ENCODE measurements around the gene JMJD1C. TPM values are rescaled to one million over a fixed set of nuclear protein-coding genes. Genes with fewer than 3 reads are reported as not detected.

The JMJD1C gene
- total RNA-seq, 2 experiments from 2014 or later = 99.2 to 118 TPM

DNA sequence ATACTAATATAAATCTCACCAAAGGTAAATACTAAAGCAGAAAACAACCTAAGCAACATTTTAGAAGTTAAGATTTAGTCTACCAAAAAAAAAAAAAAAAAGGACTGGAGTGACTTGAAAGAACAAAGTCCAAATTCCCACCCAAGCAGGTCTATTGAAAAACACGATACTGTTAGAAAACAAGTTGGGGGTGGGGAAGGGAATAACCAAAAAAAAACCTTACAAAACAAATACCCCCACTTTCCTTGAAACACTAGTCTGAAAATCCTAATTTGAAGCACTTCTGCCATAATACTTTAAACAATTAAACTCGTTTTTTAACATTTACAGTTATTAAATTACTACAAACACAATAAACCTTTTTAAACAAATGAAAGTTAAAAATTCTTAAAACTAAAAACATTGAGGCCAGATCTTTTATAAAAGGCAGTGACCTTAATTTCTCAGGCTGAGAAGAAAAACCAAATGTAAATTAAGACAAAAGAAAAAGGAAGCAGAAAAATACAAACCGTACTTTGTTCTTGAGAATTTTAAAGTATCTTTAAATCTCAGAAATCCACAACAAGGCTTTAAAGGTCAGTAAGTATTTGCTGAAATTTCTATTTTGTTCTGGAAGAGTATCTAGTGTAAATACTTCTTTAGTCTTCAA is 197.5 kb downstream of the JMJD1C start:
- Histone ChIP-seq H3K9me2 (ENCODE audit: insufficient read depth, low read length) (no peaks in the 10 kb centered on the region), H2AFZ (ENCODE audit: low read length) (no peak overlapping the region), H3K4me1 (ENCODE audit: insufficient read depth, low read length, poor library complexity, severe bottlenecking) (peaks cover 35% of the 10 kb centered on the region), H3K36me3 (ENCODE audit: insufficient read depth, low read length) (peaks cover 27% of the 10 kb centered on the region), H3K4me2 (ENCODE audit: low read length) (peak overlapping the region; percentile 84), H3K27ac (ENCODE audit: low read depth, low read length, poor library complexity, severe bottlenecking) (peak overlapping the region; percentile 94), H4K20me1 (ENCODE audit: insufficient read depth, low read length) (peaks cover 9% of the 10 kb centered on the region; the same call in 1 of the 2 replicates), H3K9me3 (ENCODE audit: low read length) (no peaks in the 10 kb centered on the region), H3K4me3 (ENCODE audit: low read depth, low read length, poor library complexity, severe bottlenecking) (peak overlapping the region; percentile 82), H3K79me2 (ENCODE audit: insufficient read depth, low read depth, low read length) (peaks cover 84% of the 10 kb centered on the region)
- intact Hi-C loops (cut with micrococcal nuclease; ENCODE audit: unreplicated experiment) = loop anchor here (1.0 to 10.0 kb wide), 10 partner anchors 51 to 1306 kb away; partner anchors contain the start of genes ADO and JMJD1C
- TSS peak; percentile 69 for BruUV-seq (replicated peaks)
- POLR2A ChIA-PET = interaction anchor here (0.7 to 5.9 kb wide), 14 partner anchors 11 to 1306 kb away, joined by 3 to 89 read pairs (median 4); no protein-coding TSS in a partner anchor
- CTCF ChIA-PET (ENCODE audit: unreplicated experiment) = interaction anchor here (1.0 to 1.6 kb wide), 2 partner anchors 27 to 51 kb away, joined by 3 to 4 read pairs; no protein-coding TSS in a partner anchor
- TF ChIP-seq, protein P1, sequence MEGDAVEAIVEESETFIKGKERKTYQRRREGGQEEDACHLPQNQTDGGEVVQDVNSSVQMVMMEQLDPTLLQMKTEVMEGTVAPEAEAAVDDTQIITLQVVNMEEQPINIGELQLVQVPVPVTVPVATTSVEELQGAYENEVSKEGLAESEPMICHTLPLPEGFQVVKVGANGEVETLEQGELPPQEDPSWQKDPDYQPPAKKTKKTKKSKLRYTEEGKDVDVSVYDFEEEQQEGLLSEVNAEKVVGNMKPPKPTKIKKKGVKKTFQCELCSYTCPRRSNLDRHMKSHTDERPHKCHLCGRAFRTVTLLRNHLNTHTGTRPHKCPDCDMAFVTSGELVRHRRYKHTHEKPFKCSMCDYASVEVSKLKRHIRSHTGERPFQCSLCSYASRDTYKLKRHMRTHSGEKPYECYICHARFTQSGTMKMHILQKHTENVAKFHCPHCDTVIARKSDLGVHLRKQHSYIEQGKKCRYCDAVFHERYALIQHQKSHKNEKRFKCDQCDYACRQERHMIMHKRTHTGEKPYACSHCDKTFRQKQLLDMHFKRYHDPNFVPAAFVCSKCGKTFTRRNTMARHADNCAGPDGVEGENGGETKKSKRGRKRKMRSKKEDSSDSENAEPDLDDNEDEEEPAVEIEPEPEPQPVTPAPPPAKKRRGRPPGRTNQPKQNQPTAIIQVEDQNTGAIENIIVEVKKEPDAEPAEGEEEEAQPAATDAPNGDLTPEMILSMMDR (conservative IDR thresholded peaks at IDR 0.05; ENCODE audit: low read length) = no peak
- DNase-seq (ENCODE audit: low spot score) = no peak

DNA sequence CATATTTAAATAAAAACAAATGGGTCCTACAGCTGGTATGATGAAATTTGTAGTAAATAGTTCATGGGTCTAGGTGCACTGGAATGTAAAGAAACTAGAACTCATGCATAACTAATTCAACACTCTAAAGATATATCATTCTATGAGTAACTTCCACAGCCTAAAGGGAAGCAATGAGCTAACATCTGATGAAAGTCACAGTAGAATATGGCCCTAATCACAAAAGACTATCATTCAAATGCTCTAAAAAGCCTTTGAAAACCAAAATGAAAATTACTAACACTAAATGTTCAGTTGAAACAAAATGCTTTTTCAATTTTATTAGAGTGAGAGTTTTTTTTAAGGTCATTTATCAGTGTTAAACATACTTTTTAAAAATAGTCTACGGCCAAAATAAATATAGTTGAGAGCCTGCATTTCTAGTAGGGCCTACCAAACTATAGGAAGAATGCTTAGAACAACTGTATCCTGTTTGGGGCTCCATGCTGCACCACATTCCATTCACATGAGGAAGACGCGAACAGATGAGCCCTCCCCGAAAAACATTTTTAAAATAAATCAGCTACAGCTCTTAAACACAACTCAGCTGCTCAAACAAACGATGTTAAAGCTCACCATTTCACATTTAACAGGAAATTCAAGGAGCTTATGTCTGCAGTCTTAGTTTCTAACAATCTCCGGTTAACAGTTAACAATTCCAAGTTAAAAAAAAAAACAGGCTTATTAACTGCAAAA is 198.2 kb downstream of the JMJD1C start:
- ChIA-PET CTCF (ENCODE audit: unreplicated experiment) (interaction anchor here (1.0 kb wide), 1 partner anchor 27 kb away, joined by 3 read pairs; no protein-coding TSS in a partner anchor), POLR2A (interaction anchor here (0.7 to 5.9 kb wide), 16 partner anchors 10 to 1306 kb away, joined by 3 to 89 read pairs (median 4); no protein-coding TSS in a partner anchor)
- no peaks in the 10 kb centered on the region for H3K9me3 ChIP-seq (ENCODE audit: low read length)
- no peak overlapping the region for H2AFZ ChIP-seq (ENCODE audit: low read length)
- peaks cover 7% of the 10 kb centered on the region; the same call in 1 of the 2 replicates for H4K20me1 ChIP-seq (ENCODE audit: insufficient read depth, low read length)
- H3K4me3 ChIP-seq (ENCODE audit: low read depth, low read length, poor library complexity, severe bottlenecking) = peak overlapping the region; percentile 82
- H3K4me1 ChIP-seq (ENCODE audit: insufficient read depth, low read length, poor library complexity, severe bottlenecking) = peaks cover 35% of the 10 kb centered on the region
- peak; percentile 73 for DNase-seq (ENCODE audit: low spot score)
- H3K36me3 ChIP-seq (ENCODE audit: insufficient read depth, low read length) = peaks cover 31% of the 10 kb centered on the region
- H3K4me2 ChIP-seq (ENCODE audit: low read length) = peak overlapping the region; percentile 84
- peak overlapping the region; percentile 94 for H3K27ac ChIP-seq (ENCODE audit: low read depth, low read length, poor library complexity, severe bottlenecking)
- TSS peak; percentile 78 for BruUV-seq (replicated peaks)
- intact Hi-C loops (cut with micrococcal nuclease; ENCODE audit: unreplicated experiment) = loop anchor here (1.0 to 10.0 kb wide), 11 partner anchors 25 to 1305 kb away; partner anchors contain the start of genes ADO and JMJD1C
- no peaks in the 10 kb centered on the region for H3K9me2 ChIP-seq (ENCODE audit: insufficient read depth, low read length)
- no peak for TF ChIP-seq EZH2phosphoT487 (IDR thresholded peaks at IDR 0.05; ENCODE audit: borderline replicate concordance, low read depth, low read length)
- TF ChIP-seq, protein P1 (conservative IDR thresholded peaks at IDR 0.05; ENCODE audit: low read length) = no peak
- peaks cover 91% of the 10 kb centered on the region for H3K79me2 ChIP-seq (ENCODE audit: insufficient read depth, low read depth, low read length)
